Stomach (tissue), 9 donors: ENCODE data around the gene SLC17A9. TPM values are rescaled to one million over a fixed set of nuclear protein-coding genes. Genes with fewer than 3 reads are reported as not detected.
"Not testable (repeated sequence)": the region's sequence is repeated elsewhere in the genome, so short reads cannot be mapped to it uniquely, and the experiment has no call there.

Experiments
- DNase-seq, 2 donors: peaks; one replicate each; pipeline versions ENCODE4 v3.0.0 to v3.0.0-alpha.2; 2013 to 2019
- H3K27ac ChIP-seq, 5 donors: fragments of 200-600 bp in 4 of 5; sonication (generic) in 4 of 5; one replicate each; pipeline ENCODE4 v1.5.1; 2013 to 2019; ENCODE audit warnings: mild to moderate bottlenecking in 1 of 5, moderate library complexity in 1 of 5
- H3K27me3 ChIP-seq, 3 donors: fragments of 200-600 bp; sonication (generic); one replicate each; pipeline ENCODE4 v1.5.1; 2017 to 2019; ENCODE audit warnings: mixed run types in 1 of 3
- H3K36me3 ChIP-seq, 4 donors: fragments of 200-600 bp; sonication (generic); 1 replicate in 3 of 4; 2 replicates in 1 of 4; pipeline ENCODE4 v1.5.1; 2016 to 2019
- H3K4me1 ChIP-seq, 4 donors: fragments of 200-600 bp; sonication (generic); one replicate each; pipeline ENCODE4 v1.5.1; 2016 to 2019
- H3K4me3 ChIP-seq, 4 donors: fragments of 200-600 bp; sonication (generic) in 3 of 4; one replicate each; pipeline ENCODE4 v1.5.1; 2016 to 2019; ENCODE audit warnings: mild to moderate bottlenecking in 1 of 4
- H3K9me3 ChIP-seq, 4 donors: fragments of 200-600 bp; sonication (generic); one replicate each; pipeline ENCODE4 v1.5.1; 2016 to 2019
- EP300 ChIP-seq: sonication (generic); formaldehyde crosslinking; IDR thresholded peaks from one replicate; pipeline ENCODE4 v1.6.1; 2017; ENCODE audit warnings: antibody characterized with exemption
- POLR2A ChIP-seq, 4 donors: fragments of 450-650 bp; IDR thresholded peaks; one replicate each; pipeline ENCODE4 v1.6.1; 2016; ENCODE audit warnings: antibody characterized with exemption in 4 of 4, control low read depth in 2 of 4, mild to moderate bottlenecking in 1 of 4, moderate library complexity in 1 of 4
- POLR2AphosphoS5 ChIP-seq, 3 donors: sonication (generic); formaldehyde crosslinking; IDR thresholded peaks; one replicate each; pipeline ENCODE4 v1.6.1; 2016; ENCODE audit warnings: antibody characterized with exemption in 3 of 3
- WGBS, 5 donors: extraction: QIAGEN DNeasy Blood & Tissue Kit in 3 of 5; methylation state at CpG; one replicate each; pipeline versions ENCODE4 v1.1.5 to v1.1.7; 2013 to 2018; 5-methylcytosine and 5-hydroxymethylcytosine counted together
- intact Hi-C: fragments of 100-400 bp; cut with DNase I; formaldehyde crosslinking; loops from one replicate; pipeline ENCODE4 v1.15.1; 2023; ENCODE audit warnings: low total_unique reads
- polyA plus RNA-seq, 3 donors: library from polyadenylated mRNA; stranded (reverse); fragments of 200-250 nt; gene quantifications; one replicate each; pipeline ENCODE4 v1.2.3, GENCODE V29; 2013
- total RNA-seq, 5 donors: library from RNA; depleted of rRNA; stranded (reverse); fragments of >200 nt; gene quantifications; one replicate each; pipeline versions ENCODE4 v1.1.0 to v1.2.3, GENCODE V29; 2014 to 2016
- TF ChIP-seq, protein P1 (sequence below), 7 experiments: fragments of 450-650 bp in 4 of 7; fragments of 200-600 bp in 3 of 7; sonication (generic) in 3 of 7; IDR thresholded peaks; one replicate each; pipeline ENCODE4 v1.5.1; 2016 to 2019; ENCODE audit warnings: antibody characterized with exemption in 7 of 7, control low read depth in 2 of 7, mild to moderate bottlenecking in 1 of 7
- donor health status: healthy with polysubstance abuse.
- donor health status: Bipolar disorder and iron deficiency.
- donor health status: healthy.

Gene SLC17A9
- total and polyA plus RNA-seq, 8 donors, result 1.1 to 76.4 (median 12.6) TPM

- TF ChIP-seq POLR2AphosphoS5 (IDR thresholded peaks at IDR 0.05) (no peak), EP300 (no peak), POLR2A (IDR thresholded peaks at IDR 0.05) (no peak)
- TF ChIP-seq, protein P1, sequence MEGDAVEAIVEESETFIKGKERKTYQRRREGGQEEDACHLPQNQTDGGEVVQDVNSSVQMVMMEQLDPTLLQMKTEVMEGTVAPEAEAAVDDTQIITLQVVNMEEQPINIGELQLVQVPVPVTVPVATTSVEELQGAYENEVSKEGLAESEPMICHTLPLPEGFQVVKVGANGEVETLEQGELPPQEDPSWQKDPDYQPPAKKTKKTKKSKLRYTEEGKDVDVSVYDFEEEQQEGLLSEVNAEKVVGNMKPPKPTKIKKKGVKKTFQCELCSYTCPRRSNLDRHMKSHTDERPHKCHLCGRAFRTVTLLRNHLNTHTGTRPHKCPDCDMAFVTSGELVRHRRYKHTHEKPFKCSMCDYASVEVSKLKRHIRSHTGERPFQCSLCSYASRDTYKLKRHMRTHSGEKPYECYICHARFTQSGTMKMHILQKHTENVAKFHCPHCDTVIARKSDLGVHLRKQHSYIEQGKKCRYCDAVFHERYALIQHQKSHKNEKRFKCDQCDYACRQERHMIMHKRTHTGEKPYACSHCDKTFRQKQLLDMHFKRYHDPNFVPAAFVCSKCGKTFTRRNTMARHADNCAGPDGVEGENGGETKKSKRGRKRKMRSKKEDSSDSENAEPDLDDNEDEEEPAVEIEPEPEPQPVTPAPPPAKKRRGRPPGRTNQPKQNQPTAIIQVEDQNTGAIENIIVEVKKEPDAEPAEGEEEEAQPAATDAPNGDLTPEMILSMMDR (IDR thresholded peaks at IDR 0.05), result peak in 5 of 7 experiments; percentile 36 to 64 (median 60)
- intact Hi-C loops, result no loop called here
- 32 to 50% (median 41%) methylated on average over 8 of the region's 8 CpGs for WGBS, 5 donors
- no peak overlapping the region for H3K4me3 ChIP-seq
- H3K27me3 ChIP-seq, result no peaks in the 10 kb centered on the region
- no peaks in the 10 kb centered on the region for H3K9me3 ChIP-seq
- peak; percentile 59 to 86 for DNase-seq
- no peaks in the 10 kb centered on the region for H3K36me3 ChIP-seq
- H3K4me1 ChIP-seq, result peaks cover 83 to 93% (median 89%) of the 10 kb centered on the region in 4 donors
- H3K27ac ChIP-seq, result peak overlapping the region in 2 of 5 donors; percentile 24 to 39
These were observed 31.3 kb upstream of the SLC17A9 start for GRCh38 chr20:62921119-62921687.

- peak overlapping the region in 4 of 5 donors; percentile 92 to 99 (median 98) for H3K27ac ChIP-seq
- H3K27me3 ChIP-seq, result no peaks in the 10 kb centered on the region
- H3K4me1 ChIP-seq, result peaks cover 84 to 89% (median 86%) of the 10 kb centered on the region in 4 donors
- no peaks in the 10 kb centered on the region for H3K36me3 ChIP-seq
- WGBS, 5 donors, result 65 to 73% (median 66%) methylated on average over 14 of the region's 14 CpGs
- H3K9me3 ChIP-seq, result no peaks in the 10 kb centered on the region
- no peak for TF ChIP-seq EP300
- TF ChIP-seq POLR2AphosphoS5 (IDR thresholded peaks at IDR 0.05), result no peak
- TF ChIP-seq POLR2A (IDR thresholded peaks at IDR 0.05), result no peak
- TF ChIP-seq, protein P1 (IDR thresholded peaks at IDR 0.05), result no peak
- DNase-seq, result peak in 1 of 2 donors; percentile 43
- peak overlapping the region in 1 of 4 donors; percentile 15 for H3K4me3 ChIP-seq
- intact Hi-C loops, result no loop called here
These were observed 30.0 kb upstream of the SLC17A9 start for GRCh38 chr20:62922451-62922921.

GRCh38 chr20:62923059-62923668, 29.3 kb upstream of the SLC17A9 start:
- H3K9me3 ChIP-seq, intact Hi-C loops, H3K27me3 ChIP-seq, H3K36me3 ChIP-seq: not testable (repeated sequence)
- H3K4me3 ChIP-seq, result peak overlapping the region in 1 of 4 donors; percentile 15
- TF ChIP-seq POLR2AphosphoS5 (IDR thresholded peaks at IDR 0.05), result peak in 1 of 3 donors; percentile 24
- DNase-seq, result peak; percentile 47 to 51
- WGBS, 5 donors, result 46 to 49% (median 48%) methylated on average over 17 of the region's 17 CpGs
- H3K4me1 ChIP-seq, result peaks cover 84 to 89% (median 86%) of the 10 kb centered on the region in 4 donors
- peak overlapping the region; percentile 23 to 99 (median 98) for H3K27ac ChIP-seq

GRCh38 chr20:62923669-62924441, 28.7 kb upstream of the SLC17A9 start:
- DNase-seq, result no peak
- H3K27me3 ChIP-seq, result no peaks in the 10 kb centered on the region
- H3K4me3 ChIP-seq, result peak overlapping the region; percentile 76 to 95 (median 93)
- H3K9me3 ChIP-seq, result no peaks in the 10 kb centered on the region
- peak overlapping the region; percentile 31 to 99 (median 98) for H3K27ac ChIP-seq
- WGBS, 5 donors, result 28 to 43% (median 39%) methylated on average over 7 of the region's 7 CpGs
- H3K36me3 ChIP-seq, result no peaks in the 10 kb centered on the region
- peaks cover 83 to 89% (median 86%) of the 10 kb centered on the region in 4 donors for H3K4me1 ChIP-seq
- intact Hi-C loops, result no loop called here
- no peak for TF ChIP-seq POLR2A (IDR thresholded peaks at IDR 0.05)
- TF ChIP-seq POLR2AphosphoS5 (IDR thresholded peaks at IDR 0.05), result no peak
- TF ChIP-seq, protein P1 (IDR thresholded peaks at IDR 0.05), result no peak
- TF ChIP-seq EP300, result no peak
